OCI-LY3 (cell line): ENCODE results near the gene MXD1.
"Not testable (repeated sequence)": the region's sequence is repeated elsewhere in the genome, so short reads cannot be mapped to it uniquely, and the experiment has no call there.

Experiments
- H2AFZ ChIP-seq: fragments of 200-600, 300-600 bp; shearing (Covaris generic); 2 replicates; pipeline ENCODE4 v1.6.0; 2014; ENCODE audit warnings: antibody characterized with exemption, low read depth, low read length
- H3K27ac ChIP-seq: fragments of 200-600, 300-600 bp; sonication (generic); 2 replicates; pipeline ENCODE4 v1.5.1; 2014; ENCODE audit warnings: mild to moderate bottlenecking, low read length, moderate library complexity, mixed read lengths
- H3K27me3 ChIP-seq: fragments of 200-600, 300-600 bp; sonication (generic); 2 replicates; pipeline ENCODE4 v1.6.1; 2014; ENCODE audit warnings: low read depth, low read length, mixed read lengths
- H3K36me3 ChIP-seq: fragments of 200-600, 300-600 bp; sonication (generic); replicated peaks from 2 replicates; pipeline ENCODE3; 2014; ENCODE audit warnings: low read depth, low read length, mixed read lengths
- H3K4me1 ChIP-seq: fragments of 300-600, 200-600 bp; sonication (generic); 2 replicates; pipeline ENCODE4 v1.6.1; 2014; ENCODE audit warnings: low read length, mixed read lengths
- H3K4me2 ChIP-seq: fragments of 200-600, 300-600 bp; sonication (generic); 2 replicates; pipeline ENCODE4 v1.6.1; 2014; ENCODE audit warnings: low read length, mixed read lengths
- H3K4me3 ChIP-seq: fragments of 300-600, 200-600 bp; sonication (generic); 2 replicates; pipeline ENCODE4 v1.5.1; 2014; ENCODE audit warnings: antibody characterized with exemption, mild to moderate bottlenecking, low read length, moderate library complexity
- H3K79me2 ChIP-seq: fragments of 300-600, 200-600 bp; shearing (Covaris generic); 2 replicates; pipeline ENCODE4 v1.6.1; 2014; ENCODE audit warnings: mild to moderate bottlenecking, low read length, mixed read lengths
- H3K9ac ChIP-seq: fragments of 300-600, 200-600 bp; shearing (Covaris generic); 2 replicates; pipeline ENCODE4 v1.6.0; 2014; ENCODE audit warnings: mild to moderate bottlenecking, low read length, moderate library complexity
- H3K9me3 ChIP-seq: fragments of 200-600, 300-600 bp; shearing (Covaris generic); 2 replicates; pipeline ENCODE4 v1.6.1; 2014; ENCODE audit warnings: low read length, mixed read lengths; ENCODE audit not compliant: insufficient read depth
- H4K20me1 ChIP-seq: fragments of 200-600, 300-600 bp; sonication (generic); 2 replicates; pipeline ENCODE4 v1.6.1; 2016; ENCODE audit warnings: low read length, mixed read lengths; ENCODE audit not compliant: insufficient read depth
- CTCF ChIP-seq: fragments of 200-600, 300-600 bp; sonication (generic); IDR thresholded peaks from 2 replicates; pipeline ENCODE4 v1.5.1; 2014; ENCODE audit warnings: antibody characterized with exemption, low read length, low read depth
- EZH2phosphoT487 ChIP-seq: fragments of 200-600 bp; shearing (Covaris generic); IDR thresholded peaks from 2 replicates; pipeline ENCODE4 v1.6.1; 2018; ENCODE audit warnings: antibody characterized with exemption, mixed run types, low read depth

The MXD1 gene

DNA sequence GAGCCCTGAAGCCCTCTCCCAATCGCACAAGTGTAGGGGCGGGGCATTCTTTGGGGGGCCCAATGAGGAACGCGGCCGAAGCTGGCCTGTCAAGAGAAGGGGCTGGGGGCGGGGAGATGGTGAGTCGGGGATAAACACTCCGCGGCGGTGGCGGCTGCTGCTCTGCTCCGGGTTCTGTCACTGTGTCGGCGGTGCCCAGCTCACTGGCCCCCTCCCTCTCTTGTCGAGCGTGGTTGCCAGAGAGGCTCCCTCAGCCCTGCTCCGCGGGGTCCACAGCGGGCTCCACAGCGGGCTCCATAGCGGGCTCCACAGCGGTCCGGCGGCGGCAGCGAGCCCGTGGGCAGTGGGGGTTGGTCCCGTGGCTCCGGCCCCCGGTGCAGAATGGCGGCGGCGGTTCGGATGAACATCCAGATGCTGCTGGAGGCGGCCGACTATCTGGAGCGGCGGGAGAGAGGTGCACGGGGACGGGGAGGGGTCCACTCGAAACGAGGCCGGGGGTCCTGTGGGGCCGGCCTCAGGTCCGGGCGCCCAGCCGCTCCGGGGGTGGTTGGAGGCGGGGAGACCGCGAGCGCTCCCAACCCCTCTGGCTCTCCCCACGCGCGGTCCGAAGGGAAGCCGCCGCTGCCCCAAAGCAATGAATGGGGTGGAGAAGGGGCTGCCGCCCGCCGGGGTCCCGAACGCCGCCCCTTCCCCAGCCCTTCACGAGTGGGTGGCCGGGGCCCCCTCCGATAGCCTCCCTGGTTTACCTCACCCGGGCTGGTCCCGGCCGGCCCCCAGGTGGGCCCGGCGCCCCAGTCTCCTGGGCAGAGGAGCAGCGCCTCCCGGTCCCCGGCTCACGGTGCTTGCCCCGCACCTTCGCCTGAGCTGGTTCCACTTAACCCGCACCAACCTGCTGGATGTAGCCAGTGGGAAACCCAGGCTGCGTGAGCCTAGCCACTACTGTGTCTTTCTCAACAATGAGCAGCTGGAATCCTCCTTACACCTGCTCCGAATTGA lies at the start of gene MXD1:
TSS of gene MXD1 (plus strand) at position 160 of the 996 bp plus-strand sequence. CDS start at position 382, 222 bp downstream.
- H3K79me2 ChIP-seq: no peaks in the 10 kb centered on the region

GRCh38 chr2:69888451-69888850 lies 26.5 kb upstream of the MXD1 start:
- no peak overlapping the region for H2AFZ ChIP-seq
- H3K4me3 ChIP-seq: no peak overlapping the region
- TF ChIP-seq EZH2phosphoT487 (no peak), CTCF (no peak)
- no peaks in the 10 kb centered on the region for H3K79me2 ChIP-seq
- H3K27ac ChIP-seq: no peak overlapping the region
- no peaks in the 10 kb centered on the region for H4K20me1 ChIP-seq
- no peak overlapping the region for H3K4me2 ChIP-seq
- H3K9ac ChIP-seq: no peak overlapping the region
- H3K4me1 ChIP-seq: peaks cover 14% of the 10 kb centered on the region
- peaks cover 2% of the 10 kb centered on the region for H3K36me3 ChIP-seq
- H3K9me3 ChIP-seq: no peaks in the 10 kb centered on the region
- H3K27me3 ChIP-seq: no peaks in the 10 kb centered on the region

More for the DNA sequence above, at the start of gene MXD1:
- Histone ChIP-seq H3K36me3 (peaks cover 4% of the 10 kb centered on the region), H3K4me3 (peak within 1 kb of the TSS; percentile 95), H3K9me3 (no peaks in the 10 kb centered on the region), H3K9ac (peak within 1 kb of the TSS; percentile 84), H4K20me1 (no peaks in the 10 kb centered on the region), H3K27ac (peak within 1 kb of the TSS; percentile 52), H3K27me3 (peaks cover 15% of the 10 kb centered on the region), H2AFZ (peak within 1 kb of the TSS; percentile 60; the same call in 1 of the 2 replicates), H3K4me2 (peak within 1 kb of the TSS; percentile 85), H3K4me1 (peaks cover 11% of the 10 kb centered on the region)
- TF ChIP-seq CTCF (no peak), EZH2phosphoT487 (no peak)

- peaks cover 6% of the 10 kb centered on the region for H3K79me2 ChIP-seq
- H4K20me1 ChIP-seq: no peaks in the 10 kb centered on the region
- H3K9me3 ChIP-seq: no peaks in the 10 kb centered on the region
- H3K4me2 ChIP-seq: no peak overlapping the region
- no peaks in the 10 kb centered on the region for H3K27me3 ChIP-seq
- no peak overlapping the region for H3K27ac ChIP-seq
- H2AFZ ChIP-seq: no peak overlapping the region
- H3K9ac ChIP-seq: no peak overlapping the region
- H3K36me3 ChIP-seq: peaks cover 2% of the 10 kb centered on the region
- no peak for TF ChIP-seq EZH2phosphoT487
- TF ChIP-seq CTCF: no peak
- no peak overlapping the region for H3K4me3 ChIP-seq
- H3K4me1 ChIP-seq: peaks cover 16% of the 10 kb centered on the region
Measured at GRCh38 chr2:69889302-69889701, 25.6 kb upstream of the MXD1 start.

GRCh38 chr2:69890881-69891280 lies 24.0 kb upstream of the MXD1 start:
- Histone ChIP-seq H4K20me1 (0 out of 2 replicates have a peak, but pooled peaks cover 3% of the 10 kb centered on the region), H2AFZ (no peak overlapping the region), H3K36me3 (peaks cover 5% of the 10 kb centered on the region), H3K9me3 (no peaks in the 10 kb centered on the region), H3K4me3 (no peak overlapping the region), H3K4me1 (peaks cover 20% of the 10 kb centered on the region), H3K79me2 (peaks cover 21% of the 10 kb centered on the region), H3K27me3 (no peaks in the 10 kb centered on the region), H3K4me2 (no peak overlapping the region), H3K9ac (no peak overlapping the region), H3K27ac (no peak overlapping the region)
- no peak for TF ChIP-seq CTCF

GRCh38 chr2:69892838-69893424 lies 22.0 kb upstream of the MXD1 start:
- peaks cover 21% of the 10 kb centered on the region for H3K36me3 ChIP-seq
- H3K4me3 ChIP-seq: 0 out of 2 replicates have a peak overlapping the region, but pooled peaks have one; percentile 91
- not testable (repeated sequence) for H3K27ac ChIP-seq, H4K20me1 ChIP-seq, H3K9me3 ChIP-seq, H3K9ac ChIP-seq, H3K27me3 ChIP-seq
- peak overlapping the region; percentile 100 for H2AFZ ChIP-seq
- H3K4me2 ChIP-seq: peak overlapping the region; percentile 86
- H3K79me2 ChIP-seq: peaks cover 21% of the 10 kb centered on the region
- peaks cover 20% of the 10 kb centered on the region for H3K4me1 ChIP-seq
